GM19328 (cell line): ENCODE results near the gene OR6B2.

Experiments used
- ATAC-seq: cut with Tn5 transposase; IDR thresholded peaks from one replicate; pipeline ENCODE4 v1.9.1; 2021; ENCODE audit warnings: mild to moderate bottlenecking, moderate library complexity; ENCODE audit not compliant: unreplicated experiment

Gene OR6B2

GRCh38 chr2:239983004-239983778, 47.0 kb downstream of the OR6B2 start:
- ATAC-seq = no peak
